Sigmoid colon (tissue), 4 donors: Measurements from ENCODE around the gene HS3ST2.

ENCODE experiments used
- EP300 ChIP-seq, 4 donors: sonication (generic); formaldehyde crosslinking; IDR thresholded peaks; one replicate each; pipeline ENCODE4 v1.6.1; 2017; ENCODE audit warnings: antibody characterized with exemption in 4 of 4
- POLR2AphosphoS5 ChIP-seq, 4 donors: sonication (generic); formaldehyde crosslinking; IDR thresholded peaks; one replicate each; pipeline ENCODE4 v1.6.1; 2017; ENCODE audit warnings: antibody characterized with exemption in 4 of 4
- TF ChIP-seq, protein P1 (sequence below), 4 experiments: fragments of 450-650 bp in 3 of 4; fragments of 200-600 bp in 1 of 4; IDR thresholded peaks; one replicate each; pipeline ENCODE4 v1.5.1; 2016 to 2019; ENCODE audit warnings: antibody characterized with exemption in 4 of 4, mild to moderate bottlenecking in 3 of 4, moderate library complexity in 2 of 4

DNA sequence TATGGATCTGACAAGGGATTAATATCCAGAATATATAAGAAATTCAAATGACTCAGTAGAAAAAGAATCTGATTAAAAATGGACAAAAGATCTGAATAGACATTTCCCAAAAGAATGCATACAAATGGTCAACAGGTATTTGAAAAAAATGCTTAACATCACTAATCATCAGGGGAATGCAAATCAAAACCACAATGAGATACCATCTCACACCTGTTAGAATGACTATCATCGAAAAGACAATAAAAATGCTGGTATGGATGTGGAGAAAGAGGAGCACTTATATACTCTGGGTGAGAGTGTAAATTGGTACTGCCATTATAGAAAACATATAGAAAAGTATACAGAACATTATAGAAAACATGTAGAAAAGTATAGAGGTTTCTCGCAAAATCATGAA lies 16.4 kb upstream of the HS3ST2 start:
- TF ChIP-seq, protein P1, sequence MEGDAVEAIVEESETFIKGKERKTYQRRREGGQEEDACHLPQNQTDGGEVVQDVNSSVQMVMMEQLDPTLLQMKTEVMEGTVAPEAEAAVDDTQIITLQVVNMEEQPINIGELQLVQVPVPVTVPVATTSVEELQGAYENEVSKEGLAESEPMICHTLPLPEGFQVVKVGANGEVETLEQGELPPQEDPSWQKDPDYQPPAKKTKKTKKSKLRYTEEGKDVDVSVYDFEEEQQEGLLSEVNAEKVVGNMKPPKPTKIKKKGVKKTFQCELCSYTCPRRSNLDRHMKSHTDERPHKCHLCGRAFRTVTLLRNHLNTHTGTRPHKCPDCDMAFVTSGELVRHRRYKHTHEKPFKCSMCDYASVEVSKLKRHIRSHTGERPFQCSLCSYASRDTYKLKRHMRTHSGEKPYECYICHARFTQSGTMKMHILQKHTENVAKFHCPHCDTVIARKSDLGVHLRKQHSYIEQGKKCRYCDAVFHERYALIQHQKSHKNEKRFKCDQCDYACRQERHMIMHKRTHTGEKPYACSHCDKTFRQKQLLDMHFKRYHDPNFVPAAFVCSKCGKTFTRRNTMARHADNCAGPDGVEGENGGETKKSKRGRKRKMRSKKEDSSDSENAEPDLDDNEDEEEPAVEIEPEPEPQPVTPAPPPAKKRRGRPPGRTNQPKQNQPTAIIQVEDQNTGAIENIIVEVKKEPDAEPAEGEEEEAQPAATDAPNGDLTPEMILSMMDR (IDR thresholded peaks at IDR 0.05): no peak
- TF ChIP-seq POLR2AphosphoS5 (IDR thresholded peaks at IDR 0.05) (no peak), EP300 (IDR thresholded peaks at IDR 0.05) (no peak)
